A673 (cell line): ENCODE results near the gene EML6.

Source experiments
- EZH2 ChIP-seq: fragments of 200-600 bp; sonication (generic); IDR thresholded peaks from 2 replicates; pipeline ENCODE4 v1.6.1; 2017; ENCODE audit warnings: borderline replicate concordance, low read depth, mild to moderate bottlenecking, mixed read lengths, antibody characterized with exemption, low read length; ENCODE audit not compliant: poor library complexity, severe bottlenecking
- TF ChIP-seq, protein P1 (sequence below): fragments of 300-800, 200-600 bp; sonication (generic); conservative IDR thresholded peaks from 2 replicates; pipeline ENCODE4 v1.5.1; 2017; ENCODE audit warnings: low read depth, mild to moderate bottlenecking, antibody characterized with exemption, low read length, moderate library complexity, mixed read lengths

DNA sequence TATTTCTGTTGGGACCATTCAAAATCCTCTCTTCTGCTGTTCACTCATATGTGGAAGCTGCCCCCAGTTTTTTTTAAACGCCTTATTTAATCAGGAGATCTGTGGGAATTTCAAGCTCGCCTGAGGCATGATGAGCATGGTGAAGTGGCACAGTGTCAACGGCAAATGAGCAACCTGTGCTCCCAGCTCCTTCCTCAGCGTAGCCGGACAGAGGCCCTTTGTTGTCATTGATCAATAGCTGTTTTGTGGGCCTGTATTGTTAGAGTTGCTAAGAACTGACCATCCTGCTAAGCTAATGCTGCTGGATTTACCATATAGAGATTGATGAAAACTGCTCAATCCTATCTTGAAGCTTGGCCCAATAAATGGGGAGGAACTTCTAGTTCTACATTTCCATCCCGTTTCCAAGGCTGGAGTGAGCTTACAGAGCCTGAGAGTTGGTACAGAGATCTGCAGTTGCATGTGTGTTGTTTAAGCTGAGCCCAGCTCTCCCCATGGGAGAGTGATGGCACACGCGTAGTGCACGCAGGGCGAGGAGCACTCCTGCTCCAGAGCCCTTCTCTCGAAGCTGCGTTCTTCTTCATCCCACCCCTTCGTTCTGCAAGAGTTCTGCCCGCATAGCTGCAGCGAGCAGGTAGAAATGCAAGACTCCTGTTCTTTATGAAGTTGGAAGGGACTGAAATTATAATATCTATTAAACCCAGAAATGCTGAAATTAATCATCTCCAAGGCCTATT lies 218.0 kb downstream of the EML6 start:
- TF ChIP-seq, protein P1, sequence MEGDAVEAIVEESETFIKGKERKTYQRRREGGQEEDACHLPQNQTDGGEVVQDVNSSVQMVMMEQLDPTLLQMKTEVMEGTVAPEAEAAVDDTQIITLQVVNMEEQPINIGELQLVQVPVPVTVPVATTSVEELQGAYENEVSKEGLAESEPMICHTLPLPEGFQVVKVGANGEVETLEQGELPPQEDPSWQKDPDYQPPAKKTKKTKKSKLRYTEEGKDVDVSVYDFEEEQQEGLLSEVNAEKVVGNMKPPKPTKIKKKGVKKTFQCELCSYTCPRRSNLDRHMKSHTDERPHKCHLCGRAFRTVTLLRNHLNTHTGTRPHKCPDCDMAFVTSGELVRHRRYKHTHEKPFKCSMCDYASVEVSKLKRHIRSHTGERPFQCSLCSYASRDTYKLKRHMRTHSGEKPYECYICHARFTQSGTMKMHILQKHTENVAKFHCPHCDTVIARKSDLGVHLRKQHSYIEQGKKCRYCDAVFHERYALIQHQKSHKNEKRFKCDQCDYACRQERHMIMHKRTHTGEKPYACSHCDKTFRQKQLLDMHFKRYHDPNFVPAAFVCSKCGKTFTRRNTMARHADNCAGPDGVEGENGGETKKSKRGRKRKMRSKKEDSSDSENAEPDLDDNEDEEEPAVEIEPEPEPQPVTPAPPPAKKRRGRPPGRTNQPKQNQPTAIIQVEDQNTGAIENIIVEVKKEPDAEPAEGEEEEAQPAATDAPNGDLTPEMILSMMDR, result no peak
- no peak for TF ChIP-seq EZH2
